Adrenal gland (tissue), 12 donors: ENCODE data around the gene MAP2K7. TPM values are rescaled to one million over a fixed set of nuclear protein-coding genes. Genes with fewer than 3 reads are reported as not detected.

Experiments used
- DNase-seq, 7 donors: peaks; one replicate each; pipeline ENCODE4 v3.0.0-alpha.2; 2019 to 2020
- H3K27ac ChIP-seq, 5 donors: fragments of 200-600 bp; sonication (generic) in 4 of 5; 1 replicate in 3 of 5; 2 replicates in 2 of 5; pipeline versions ENCODE4 v1.5.1 to v1.8.0; 2016 to 2020; ENCODE audit warnings: mild to moderate bottlenecking in 1 of 5
- H3K27me3 ChIP-seq: fragments of 200-600 bp; 2 replicates; pipeline ENCODE4 v1.8.0; 2021
- H3K36me3 ChIP-seq, 2 donors: fragments of 200-600 bp; replicated peaks in 1 of 2; 1 replicate in 1 of 2; 2 replicates in 1 of 2; pipeline versions ENCODE4 v1.5.1 to v1.8.0; 2018 to 2022
- H3K4me1 ChIP-seq, 2 donors: fragments of 200-600 bp; replicated peaks in 1 of 2; 1 replicate in 1 of 2; 2 replicates in 1 of 2; pipeline versions ENCODE4 v1.5.1 to v1.8.0; 2018 to 2021
- H3K4me3 ChIP-seq, 4 donors: fragments of 200-600 bp; sonication (generic) in 3 of 4; one replicate each; pipeline ENCODE4 v1.5.1; 2016 to 2018
- H3K9me3 ChIP-seq, 3 donors: fragments of 200-600 bp; sonication (generic) in 1 of 3; replicated peaks in 1 of 3; 1 replicate in 2 of 3; 2 replicates in 1 of 3; pipeline versions ENCODE4 v1.5.1 to v1.8.0; 2016 to 2021
- POLR2A ChIP-seq, 2 donors: fragments of 450-650 bp; IDR thresholded peaks; one replicate each; pipeline ENCODE4 v1.6.1; 2017; ENCODE audit warnings: antibody characterized with exemption in 2 of 2, mild to moderate bottlenecking in 2 of 2, moderate library complexity in 1 of 2
- WGBS, 4 donors: extraction: QIAGEN DNeasy Blood & Tissue Kit in 2 of 4; methylation state at CpG; one replicate each; pipeline versions ENCODE4 v1.1.5 to v1.1.7; 2013 to 2017; 5-methylcytosine and 5-hydroxymethylcytosine counted together
- intact Hi-C, 2 donors: fragments of 100-400 bp; cut with DNase I; formaldehyde crosslinking; loops; one replicate each; pipeline versions ENCODE4 v1.14.1 to v1.15.0; 2022 to 2023
- polyA plus RNA-seq, 3 donors: library from polyadenylated mRNA; stranded (reverse); fragments of 200-250 nt in 2 of 3; fragments of 350-450 nt in 1 of 3; fragmentation: Illumina TruSeq in 1 of 3; extraction: RNeasy Lipid Tissue Mini Kit (QIAGEN cat#74804) in 1 of 3; gene quantifications; one replicate each; pipeline ENCODE4 v1.2.3, GENCODE V29; 2013 to 2014
- total RNA-seq, 9 donors: library from RNA; depleted of rRNA in 4 of 9; stranded (reverse); fragments of >200 nt in 4 of 9; fragments of 120-200 nt in 1 of 9; fragmentation: NEBNext Ultra II Directional in 1 of 9; extraction: Animal tissue kit (Norgen Biotek cat#: 25700) in 1 of 9; gene quantifications; one replicate each; pipeline versions ENCODE4 v1.1.0 to v1.2.4, GENCODE V29; 2013 to 2023
- TF ChIP-seq, protein P1 (sequence below), 6 experiments: fragments of 450-650 bp in 4 of 6; fragments of 200-600 bp in 2 of 6; sonication (generic) in 1 of 6; IDR thresholded peaks; 1 replicate in 5 of 6; 2 replicates in 1 of 6; pipeline versions ENCODE4 v1.5.1 to v1.8.0; 2016 to 2021; ENCODE audit warnings: antibody characterized with exemption in 6 of 6, mild to moderate bottlenecking in 2 of 6, moderate library complexity in 1 of 6
- donor health status: healthy with polysubstance abuse.
- donor health status: Bipolar disorder and iron deficiency.
- donor health status: DM: yes; HTN: yes; CAD: no.
- donor health status: DM: no; HTN: no; CAD: no.
- donor health status: DM: no; HTN: no; CAD: no.
- donor health status: DM: yes; HTN: yes; CAD: no.

Gene MAP2K7
- total and polyA plus RNA-seq, 12 donors, result 6.8 to 110 (median 20.5) TPM

DNA sequence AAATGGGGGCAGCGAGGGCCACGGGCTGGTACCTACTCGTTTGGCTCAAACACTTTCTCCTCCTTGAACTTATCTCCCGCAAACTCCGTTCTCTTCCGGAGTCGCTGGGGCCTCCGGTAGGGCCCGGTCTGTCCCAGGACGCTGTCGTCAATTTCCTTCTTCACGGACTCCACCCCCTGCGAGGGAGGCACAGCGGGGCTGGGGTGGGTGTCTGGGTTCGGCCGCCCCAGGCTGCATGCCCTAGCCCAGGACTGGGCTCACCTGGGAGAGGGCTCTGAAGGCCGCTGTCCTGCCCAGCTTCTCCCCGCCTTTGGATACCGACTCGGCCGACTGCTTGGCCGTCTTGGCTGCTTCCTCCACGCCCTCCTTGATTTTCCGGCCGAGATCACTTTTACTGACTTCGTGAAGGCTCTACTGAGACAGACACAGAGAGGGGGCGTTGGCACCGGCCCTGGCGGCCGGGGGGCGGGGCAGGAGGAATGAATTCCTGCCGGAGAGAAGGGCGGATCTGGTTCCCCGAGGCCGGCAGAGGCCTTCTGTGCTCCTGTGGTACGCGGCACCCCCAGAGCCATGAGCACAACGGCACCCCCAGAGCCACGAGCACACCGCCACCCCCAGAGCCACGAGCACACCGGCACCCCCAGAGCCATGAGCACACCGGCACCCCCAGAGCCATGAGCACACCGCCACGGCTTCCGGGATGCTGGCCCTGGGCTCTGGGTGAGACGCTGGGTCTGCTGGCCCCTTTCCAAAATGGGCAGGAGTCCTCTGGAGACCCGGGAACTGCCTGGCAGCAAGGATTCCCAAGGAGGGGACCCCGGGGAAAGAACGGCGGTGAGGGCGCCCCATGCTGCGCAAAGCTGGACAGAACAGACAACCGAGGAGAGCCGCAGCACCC is 30.4 kb downstream of the MAP2K7 start:
- H3K4me1 ChIP-seq, result peaks cover 7 to 13% of the 10 kb centered on the region in 2 donors
- intact Hi-C loops, result no loop called here
- peaks cover 0 to 81% of the 10 kb centered on the region in 2 donors for H3K36me3 ChIP-seq
- H3K4me3 ChIP-seq, result no peak overlapping the region
- no peaks in the 10 kb centered on the region for H3K9me3 ChIP-seq
- no peak for DNase-seq
- no peaks in the 10 kb centered on the region for H3K27me3 ChIP-seq
- 89 to 95% (median 92%) methylated on average over 25 to 55 of the region's 55 CpGs for WGBS, 4 donors
- no peak overlapping the region for H3K27ac ChIP-seq
- no peak for TF ChIP-seq POLR2A (IDR thresholded peaks at IDR 0.05)
- TF ChIP-seq, protein P1, sequence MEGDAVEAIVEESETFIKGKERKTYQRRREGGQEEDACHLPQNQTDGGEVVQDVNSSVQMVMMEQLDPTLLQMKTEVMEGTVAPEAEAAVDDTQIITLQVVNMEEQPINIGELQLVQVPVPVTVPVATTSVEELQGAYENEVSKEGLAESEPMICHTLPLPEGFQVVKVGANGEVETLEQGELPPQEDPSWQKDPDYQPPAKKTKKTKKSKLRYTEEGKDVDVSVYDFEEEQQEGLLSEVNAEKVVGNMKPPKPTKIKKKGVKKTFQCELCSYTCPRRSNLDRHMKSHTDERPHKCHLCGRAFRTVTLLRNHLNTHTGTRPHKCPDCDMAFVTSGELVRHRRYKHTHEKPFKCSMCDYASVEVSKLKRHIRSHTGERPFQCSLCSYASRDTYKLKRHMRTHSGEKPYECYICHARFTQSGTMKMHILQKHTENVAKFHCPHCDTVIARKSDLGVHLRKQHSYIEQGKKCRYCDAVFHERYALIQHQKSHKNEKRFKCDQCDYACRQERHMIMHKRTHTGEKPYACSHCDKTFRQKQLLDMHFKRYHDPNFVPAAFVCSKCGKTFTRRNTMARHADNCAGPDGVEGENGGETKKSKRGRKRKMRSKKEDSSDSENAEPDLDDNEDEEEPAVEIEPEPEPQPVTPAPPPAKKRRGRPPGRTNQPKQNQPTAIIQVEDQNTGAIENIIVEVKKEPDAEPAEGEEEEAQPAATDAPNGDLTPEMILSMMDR (IDR thresholded peaks at IDR 0.05), result peak in 1 of 6 experiments; percentile 1

DNA sequence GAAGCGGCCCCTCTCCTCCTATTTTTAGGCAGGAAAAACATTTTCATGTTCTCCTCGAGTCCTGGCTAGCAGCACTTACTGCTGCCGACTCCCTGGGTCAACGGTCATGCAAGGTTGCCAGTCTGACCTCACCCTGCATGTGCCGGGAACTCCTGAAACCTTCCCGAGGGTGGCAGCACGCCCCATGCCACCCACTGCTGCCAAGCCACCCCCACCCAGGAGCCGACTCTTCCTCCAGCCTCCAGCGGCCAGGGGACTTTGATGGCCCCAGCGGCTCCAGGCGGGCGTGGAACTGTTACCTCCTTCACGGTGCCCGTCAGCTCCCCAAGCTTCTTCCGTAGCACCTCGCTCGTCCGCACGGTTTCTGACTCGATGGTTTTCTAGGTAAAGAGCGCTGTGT is 31.1 kb downstream of the MAP2K7 start:
- TF ChIP-seq POLR2A (IDR thresholded peaks at IDR 0.05), result no peak
- TF ChIP-seq, protein P1 (IDR thresholded peaks at IDR 0.05), result no peak
- Histone ChIP-seq H3K4me1 (peaks cover under 1 to 6% of the 10 kb centered on the region in 2 donors), H3K4me3 (no peak overlapping the region), H3K27ac (no peak overlapping the region), H3K9me3 (no peaks in the 10 kb centered on the region), H3K36me3 (peaks cover 0 to 85% of the 10 kb centered on the region in 2 donors), H3K27me3 (no peaks in the 10 kb centered on the region)
- intact Hi-C loops, result no loop called here
- 86 to 90% (median 89%) methylated on average over 17 to 21 of the region's 21 CpGs for WGBS, 4 donors
- no peak for DNase-seq

DNA sequence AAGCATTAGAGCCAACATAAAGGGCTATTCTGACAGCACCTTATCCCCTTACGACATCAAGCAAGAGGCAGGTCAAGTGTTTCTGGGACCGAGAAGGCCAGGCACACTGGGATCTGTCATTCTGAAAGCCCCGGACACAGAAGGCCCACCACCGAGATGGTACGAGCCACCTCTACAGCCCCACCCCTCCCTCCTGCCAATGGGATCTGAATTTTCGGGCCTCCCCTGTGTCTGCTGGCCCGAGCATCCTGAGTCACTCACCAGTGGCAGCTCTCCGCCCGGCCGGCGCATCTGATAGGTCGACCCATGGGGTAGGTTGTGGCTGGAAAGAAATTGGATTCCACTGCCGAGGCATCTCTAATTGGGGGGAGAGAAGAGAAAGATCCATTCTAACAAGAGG is 37.2 kb downstream of the MAP2K7 start:
- no peak overlapping the region for H3K4me3 ChIP-seq
- intact Hi-C loops, result loop anchor here in 1 of 2 donors (10.0 kb wide), 1 partner anchor 314 kb away; no protein-coding TSS in a partner anchor
- H3K9me3 ChIP-seq, result no peaks in the 10 kb centered on the region
- peaks cover 0 to 42% of the 10 kb centered on the region in 2 donors for H3K36me3 ChIP-seq
- H3K4me1 ChIP-seq, result peaks cover 7 to 13% of the 10 kb centered on the region in 2 donors
- TF ChIP-seq POLR2A (IDR thresholded peaks at IDR 0.05), result no peak
- TF ChIP-seq, protein P1 (IDR thresholded peaks at IDR 0.05), result no peak
- H3K27ac ChIP-seq, result no peak overlapping the region
- WGBS, 4 donors, result 91 to 97% (median 94%) methylated on average over 4 to 13 of the region's 13 CpGs
- no peaks in the 10 kb centered on the region for H3K27me3 ChIP-seq
- DNase-seq, result no peak

DNA sequence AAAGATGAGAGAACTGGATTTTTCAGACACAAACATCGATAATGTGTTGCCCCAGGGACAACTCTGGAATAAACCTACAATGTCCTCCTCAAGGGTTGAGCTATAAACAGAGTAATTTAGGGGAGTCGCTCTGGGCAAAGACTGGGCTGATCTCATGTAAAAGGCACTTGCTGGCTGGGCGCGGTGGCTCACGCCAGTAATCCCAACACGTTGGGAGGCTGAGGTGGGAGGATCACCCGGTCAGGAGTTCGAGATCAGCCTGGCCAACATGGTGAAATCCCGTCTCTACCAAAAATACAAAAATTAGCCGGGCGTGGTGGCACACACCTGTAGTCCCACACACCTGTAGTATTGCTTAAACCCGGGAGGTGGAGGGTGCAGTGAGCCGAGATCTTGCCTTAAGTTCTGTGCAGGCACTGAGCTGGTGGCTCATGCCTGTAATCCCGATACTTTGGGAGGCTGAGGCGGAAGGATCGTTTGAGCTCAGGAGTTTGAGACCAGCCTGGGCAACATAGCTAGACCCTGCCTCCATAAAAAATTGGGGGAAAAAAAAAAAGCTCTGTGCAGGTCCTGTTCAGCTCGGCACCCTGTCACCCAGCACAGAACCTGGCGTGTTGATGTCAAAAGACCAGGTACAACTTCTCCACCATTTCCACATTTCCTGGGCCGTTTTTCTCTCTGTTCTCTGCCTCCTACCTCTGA is 38.4 kb downstream of the MAP2K7 start:
- H3K27ac ChIP-seq, result no peak overlapping the region
- H3K4me3 ChIP-seq, result no peak overlapping the region
- intact Hi-C loops, result loop anchor here in 1 of 2 donors (10.0 kb wide), 1 partner anchor 313 kb away; no protein-coding TSS in a partner anchor
- no peak for DNase-seq
- peaks cover 0 to 30% of the 10 kb centered on the region in 2 donors for H3K36me3 ChIP-seq
- TF ChIP-seq, protein P1 (IDR thresholded peaks at IDR 0.05), result no peak
- TF ChIP-seq POLR2A (IDR thresholded peaks at IDR 0.05), result no peak
- 90 to 94% (median 93%) methylated on average over 16 to 19 of the region's 19 CpGs for WGBS, 4 donors
- H3K27me3 ChIP-seq, result no peaks in the 10 kb centered on the region
- peaks cover 7 to 13% of the 10 kb centered on the region in 2 donors for H3K4me1 ChIP-seq
- no peaks in the 10 kb centered on the region for H3K9me3 ChIP-seq
